ENCODE measurements around the gene NOS3.

The NOS3 gene

DNA sequence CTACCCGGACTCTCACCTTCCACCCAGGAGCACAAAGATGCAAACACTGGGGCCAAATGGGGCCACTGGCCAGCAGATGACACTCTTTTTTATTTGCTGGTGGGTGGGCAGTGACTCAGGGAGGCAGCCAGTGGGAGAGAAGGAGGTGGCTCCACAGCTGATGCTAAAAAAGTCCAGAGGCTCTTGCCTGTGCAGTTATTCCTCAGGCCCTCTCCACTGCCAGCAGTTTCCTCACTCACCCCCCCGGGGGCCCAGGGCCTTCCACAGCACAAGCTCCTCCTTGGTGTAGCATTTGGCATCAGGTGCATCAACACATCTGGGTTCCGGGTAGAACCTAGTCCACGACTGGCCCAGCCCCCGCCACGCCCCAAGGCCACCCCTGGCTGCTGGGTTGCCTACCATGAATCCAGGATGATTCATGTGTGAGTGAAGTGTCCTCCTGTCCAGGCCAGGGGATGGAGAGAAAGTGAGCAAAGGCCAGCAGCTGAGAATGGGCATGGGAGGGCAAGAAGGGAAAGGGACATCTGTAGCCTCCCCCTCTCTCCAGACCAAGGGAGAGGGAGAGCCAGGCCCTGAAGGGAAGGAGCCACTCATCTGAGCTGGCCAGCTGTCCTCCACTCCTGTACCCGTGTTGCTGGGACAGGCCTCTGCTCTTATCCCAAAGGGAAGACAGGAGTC, 11.0 kb upstream of the NOS3 start:
- in situ Hi-C loops (cut with HindIII; ENCODE audit: low sequenced_read_pairs), result no loop called here
- TF ChIP-seq, protein P1, sequence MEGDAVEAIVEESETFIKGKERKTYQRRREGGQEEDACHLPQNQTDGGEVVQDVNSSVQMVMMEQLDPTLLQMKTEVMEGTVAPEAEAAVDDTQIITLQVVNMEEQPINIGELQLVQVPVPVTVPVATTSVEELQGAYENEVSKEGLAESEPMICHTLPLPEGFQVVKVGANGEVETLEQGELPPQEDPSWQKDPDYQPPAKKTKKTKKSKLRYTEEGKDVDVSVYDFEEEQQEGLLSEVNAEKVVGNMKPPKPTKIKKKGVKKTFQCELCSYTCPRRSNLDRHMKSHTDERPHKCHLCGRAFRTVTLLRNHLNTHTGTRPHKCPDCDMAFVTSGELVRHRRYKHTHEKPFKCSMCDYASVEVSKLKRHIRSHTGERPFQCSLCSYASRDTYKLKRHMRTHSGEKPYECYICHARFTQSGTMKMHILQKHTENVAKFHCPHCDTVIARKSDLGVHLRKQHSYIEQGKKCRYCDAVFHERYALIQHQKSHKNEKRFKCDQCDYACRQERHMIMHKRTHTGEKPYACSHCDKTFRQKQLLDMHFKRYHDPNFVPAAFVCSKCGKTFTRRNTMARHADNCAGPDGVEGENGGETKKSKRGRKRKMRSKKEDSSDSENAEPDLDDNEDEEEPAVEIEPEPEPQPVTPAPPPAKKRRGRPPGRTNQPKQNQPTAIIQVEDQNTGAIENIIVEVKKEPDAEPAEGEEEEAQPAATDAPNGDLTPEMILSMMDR (IDR thresholded peaks at IDR 0.05; ENCODE audit: low read depth, low read length, missing control alignments), result no peak
- DNase-seq (ENCODE audit: low read depth), result no peak

DNA sequence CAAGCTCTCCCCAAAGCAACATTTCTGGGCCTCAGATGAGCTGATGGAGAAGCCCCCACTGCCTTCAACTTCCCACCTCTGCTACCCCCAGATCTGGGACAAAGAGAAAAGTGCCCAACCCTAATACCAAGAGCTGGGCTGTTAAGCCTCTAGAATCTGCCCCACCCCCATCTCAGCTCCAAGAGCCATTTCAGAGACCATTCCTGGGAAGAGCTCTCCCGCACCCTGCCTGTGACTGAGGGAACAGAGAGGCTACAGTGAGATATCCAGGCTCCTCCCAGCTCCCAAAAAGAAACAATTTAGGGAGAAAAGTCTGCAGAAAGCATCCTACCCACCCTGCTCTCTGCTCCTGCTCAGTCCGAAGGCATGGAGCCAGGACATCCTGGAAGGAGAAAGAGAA, 10.2 kb upstream of the NOS3 start:
- H3K4me3 ChIP-seq (ENCODE audit: low read depth, low read length), result no peak overlapping the region
- TF ChIP-seq, protein P1 (IDR thresholded peaks at IDR 0.05; ENCODE audit: low read depth, low read length, missing control alignments), result no peak
- DNase-seq (ENCODE audit: low read depth), result no peak
- in situ Hi-C loops (cut with HindIII; ENCODE audit: low sequenced_read_pairs), result no loop called here

More for the DNA sequence above, 11.0 kb upstream of the NOS3 start:
- H3K4me3 ChIP-seq (ENCODE audit: low read depth, low read length), result no peak overlapping the region

DNA sequence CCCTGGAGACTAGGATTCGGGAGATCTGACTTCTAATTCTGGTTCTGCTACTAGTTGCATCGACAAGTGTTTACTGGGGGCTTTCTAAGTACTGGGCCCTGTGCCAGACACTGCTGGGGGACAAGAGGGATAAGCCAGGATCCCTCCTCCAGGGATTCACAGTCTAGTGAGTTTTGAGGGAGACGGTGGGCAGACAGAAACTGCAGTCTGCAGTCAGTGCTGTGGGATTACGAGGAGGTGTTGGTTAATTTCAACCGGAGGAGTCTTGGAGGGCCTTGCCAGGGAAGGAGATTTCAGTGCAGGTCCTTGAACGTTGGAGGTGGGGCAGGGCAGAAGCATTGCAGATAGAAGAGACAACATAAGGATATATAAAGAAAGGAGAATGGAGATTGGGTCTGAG, 9.2 kb upstream of the NOS3 start:
- DNase-seq (ENCODE audit: low read depth), result no peak
- H3K4me3 ChIP-seq (ENCODE audit: low read depth, low read length), result no peak overlapping the region
- in situ Hi-C loops (cut with HindIII; ENCODE audit: low sequenced_read_pairs), result no loop called here
- TF ChIP-seq, protein P1 (IDR thresholded peaks at IDR 0.05; ENCODE audit: low read depth, low read length, missing control alignments), result no peak

DNA sequence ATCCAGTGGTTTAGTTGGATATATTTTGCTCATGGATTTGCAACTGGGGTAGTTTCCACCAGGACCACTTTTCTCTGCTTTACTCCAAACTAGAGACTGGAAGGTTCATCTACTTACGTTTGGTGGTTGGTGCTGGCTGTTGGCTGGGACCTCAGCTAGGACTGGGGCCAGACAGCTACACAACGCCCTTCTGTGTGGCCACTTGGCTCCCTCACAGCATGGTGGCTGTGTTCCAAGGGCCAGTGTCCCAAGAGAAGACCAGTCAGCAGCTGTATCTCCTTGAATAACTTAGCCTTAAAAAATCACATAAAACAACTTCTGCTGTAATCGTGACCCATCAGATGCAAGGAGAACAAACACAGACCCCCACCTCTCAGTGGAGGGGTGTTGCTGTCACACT, 8.5 kb upstream of the NOS3 start:
- in situ Hi-C loops (cut with HindIII; ENCODE audit: low sequenced_read_pairs), result no loop called here
- TF ChIP-seq, protein P1 (IDR thresholded peaks at IDR 0.05; ENCODE audit: low read depth, low read length, missing control alignments), result no peak
- no peak overlapping the region for H3K4me3 ChIP-seq (ENCODE audit: low read depth, low read length)
- no peak for DNase-seq (ENCODE audit: low read depth)

DNA sequence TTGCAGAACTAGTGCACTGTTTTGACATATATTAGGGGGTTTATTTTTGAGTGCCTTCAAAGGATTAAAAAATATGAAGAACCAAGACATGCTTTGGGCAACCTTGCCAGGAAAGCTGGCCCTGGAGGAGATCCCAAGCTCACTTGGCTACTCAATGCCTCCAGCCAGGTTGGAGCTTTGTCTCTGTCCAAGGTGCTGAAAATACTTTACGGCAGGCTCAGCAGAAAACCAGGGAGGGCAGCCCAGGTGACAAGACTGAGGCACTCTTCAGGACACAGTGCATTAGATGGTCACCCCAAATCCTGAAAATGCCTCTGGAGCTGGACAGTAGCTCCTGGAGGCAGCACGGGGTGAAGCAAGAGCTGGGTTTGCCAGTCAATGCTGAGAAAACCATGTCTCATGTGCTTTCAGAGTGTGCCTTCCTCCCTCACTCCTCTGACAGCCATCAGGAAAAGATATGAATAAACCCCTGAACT, 6.9 kb upstream of the NOS3 start:
- TF ChIP-seq, protein P1 (IDR thresholded peaks at IDR 0.05; ENCODE audit: low read depth, low read length, missing control alignments), result no peak
- in situ Hi-C loops (cut with HindIII; ENCODE audit: low sequenced_read_pairs), result no loop called here
- peak; percentile 26 for DNase-seq (ENCODE audit: low read depth)
- H3K4me3 ChIP-seq (ENCODE audit: low read depth, low read length), result no peak overlapping the region

DNA sequence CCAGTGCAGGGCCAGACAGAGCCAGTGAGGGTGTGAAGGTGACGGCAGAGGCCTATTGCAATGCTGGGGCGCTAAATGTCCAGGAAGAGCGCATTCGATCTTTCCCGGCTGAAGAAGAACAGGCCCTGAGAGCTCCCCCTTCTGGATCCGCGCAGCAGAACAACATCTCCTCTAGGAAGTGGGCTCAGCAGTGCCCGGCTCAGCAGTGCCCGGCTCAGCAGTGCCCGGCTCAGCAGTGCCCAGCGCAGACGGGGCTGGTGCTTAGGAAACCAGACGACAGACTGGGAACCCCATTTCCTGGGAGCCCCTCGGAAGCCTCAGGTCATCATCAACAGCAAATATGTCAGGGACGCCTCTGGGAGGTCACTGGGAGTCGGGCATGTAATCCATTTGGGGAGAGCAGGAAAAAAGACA, 4.7 kb upstream of the NOS3 start:
- no peak for DNase-seq (ENCODE audit: low read depth)
- no peak overlapping the region for H3K4me3 ChIP-seq (ENCODE audit: low read depth, low read length)
- TF ChIP-seq, protein P1 (IDR thresholded peaks at IDR 0.05; ENCODE audit: low read depth, low read length, missing control alignments), result peak; percentile 77
- in situ Hi-C loops (cut with HindIII; ENCODE audit: low sequenced_read_pairs), result no loop called here
